ENCODE measurements around the gene DSG1.
"Not testable (repeated sequence)": the region's sequence is repeated elsewhere in the genome, so short reads cannot be mapped to it uniquely, and the experiment has no call there.

DSG1 gene

GRCh38 chr18:31281437-31281836 is 36.5 kb upstream of the DSG1 start:
- no peak for ATAC-seq
- TF ChIP-seq TOX (CRISPR knock-in tag; IDR thresholded peaks at IDR 0.05; ENCODE audit: borderline replicate concordance): no peak
- TF ChIP-seq, protein P1, sequence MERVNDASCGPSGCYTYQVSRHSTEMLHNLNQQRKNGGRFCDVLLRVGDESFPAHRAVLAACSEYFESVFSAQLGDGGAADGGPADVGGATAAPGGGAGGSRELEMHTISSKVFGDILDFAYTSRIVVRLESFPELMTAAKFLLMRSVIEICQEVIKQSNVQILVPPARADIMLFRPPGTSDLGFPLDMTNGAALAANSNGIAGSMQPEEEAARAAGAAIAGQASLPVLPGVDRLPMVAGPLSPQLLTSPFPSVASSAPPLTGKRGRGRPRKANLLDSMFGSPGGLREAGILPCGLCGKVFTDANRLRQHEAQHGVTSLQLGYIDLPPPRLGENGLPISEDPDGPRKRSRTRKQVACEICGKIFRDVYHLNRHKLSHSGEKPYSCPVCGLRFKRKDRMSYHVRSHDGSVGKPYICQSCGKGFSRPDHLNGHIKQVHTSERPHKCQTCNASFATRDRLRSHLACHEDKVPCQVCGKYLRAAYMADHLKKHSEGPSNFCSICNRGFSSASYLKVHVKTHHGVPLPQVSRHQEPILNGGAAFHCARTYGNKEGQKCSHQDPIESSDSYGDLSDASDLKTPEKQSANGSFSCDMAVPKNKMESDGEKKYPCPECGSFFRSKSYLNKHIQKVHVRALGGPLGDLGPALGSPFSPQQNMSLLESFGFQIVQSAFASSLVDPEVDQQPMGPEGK (CRISPR knock-in tag; IDR thresholded peaks at IDR 0.05; ENCODE audit: borderline replicate concordance): no peak

DNA sequence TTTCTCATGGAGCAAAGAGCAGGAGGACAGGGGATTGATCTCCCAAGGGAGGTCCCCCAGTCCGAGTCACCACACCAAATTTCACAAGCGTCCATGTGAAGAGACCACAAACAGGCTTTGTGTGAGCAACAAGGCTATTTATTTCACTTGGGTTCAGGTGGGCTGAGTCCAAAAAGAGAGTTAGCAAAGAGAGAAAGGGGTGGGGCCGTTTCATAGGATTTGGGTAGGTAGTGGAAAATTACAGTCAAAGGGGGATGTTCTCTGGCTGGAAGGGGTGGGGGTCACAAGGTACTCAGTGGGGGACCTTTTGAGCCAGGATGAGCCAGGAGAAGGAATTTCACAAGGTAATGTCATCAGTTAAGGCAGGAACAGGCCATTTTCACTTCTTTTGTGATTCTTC is 28.5 kb upstream of the DSG1 start:
- not testable (repeated sequence) for ATAC-seq

DNA sequence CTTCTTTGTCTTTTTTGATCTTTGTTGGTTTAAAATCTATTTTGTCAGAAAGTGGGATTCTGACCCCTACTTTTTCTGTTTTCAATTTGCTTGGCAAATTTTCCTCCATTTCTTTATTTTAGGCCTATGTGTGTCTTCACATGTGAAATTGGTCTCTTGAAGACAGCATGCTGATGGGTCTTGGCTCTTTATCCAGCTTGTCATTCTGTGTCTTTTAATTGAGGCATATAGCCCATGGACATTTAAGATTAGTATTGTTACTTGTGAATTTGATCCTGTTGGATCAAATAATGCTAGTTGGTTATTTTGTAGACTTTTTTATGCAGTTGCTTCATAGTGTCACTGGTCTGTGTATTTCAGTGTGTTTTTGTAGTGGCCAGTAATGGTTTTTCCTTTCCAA is 26.3 kb upstream of the DSG1 start:
- no peak for ATAC-seq
- TF ChIP-seq CSDC2 (CRISPR knock-in tag; IDR thresholded peaks at IDR 0.05) (no peak), ARNTL (CRISPR knock-in tag; IDR thresholded peaks at IDR 0.05; ENCODE audit: borderline replicate concordance, low read depth) (no peak), ZNF70 (CRISPR knock-in tag; IDR thresholded peaks at IDR 0.05) (no peak), GLIS3 (CRISPR knock-in tag; IDR thresholded peaks at IDR 0.05) (no peak), TCF4 (CRISPR knock-in tag; IDR thresholded peaks at IDR 0.05; ENCODE audit: borderline replicate concordance) (no peak), ZFP30 (CRISPR knock-in tag; IDR thresholded peaks at IDR 0.05) (no peak)
- TF ChIP-seq, protein P1 (CRISPR knock-in tag; IDR thresholded peaks at IDR 0.05; ENCODE audit: borderline replicate concordance): no peak

DNA sequence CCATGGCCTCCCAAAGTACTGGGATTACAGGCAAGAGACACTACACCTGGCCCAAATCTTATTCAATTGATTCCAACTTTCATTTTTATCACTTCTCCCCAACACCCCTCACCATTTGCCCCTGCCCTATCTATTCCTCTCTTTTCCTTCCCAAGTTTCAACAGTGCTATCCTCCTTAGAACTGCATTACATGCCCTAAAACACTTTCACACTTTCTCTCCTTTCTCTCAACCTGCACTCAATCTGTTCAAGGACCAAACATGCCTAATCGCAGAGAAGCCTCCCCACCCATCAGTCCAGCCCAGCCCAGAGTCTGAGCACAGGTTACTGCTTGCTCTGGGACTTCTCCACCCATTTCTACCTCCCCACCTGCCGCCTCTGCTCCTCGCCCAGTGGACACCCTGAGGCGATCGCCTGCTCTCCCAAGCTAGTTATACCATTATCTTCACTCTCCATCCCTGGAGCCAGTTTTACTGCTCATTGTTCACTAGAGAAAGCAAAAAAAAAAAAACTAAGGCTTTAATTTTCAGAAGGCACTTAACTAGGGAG is 23.7 kb upstream of the DSG1 start:
- no peak for ATAC-seq
- TF ChIP-seq SNAI2 (CRISPR knock-in tag; IDR thresholded peaks at IDR 0.05) (no peak), ZFP3 (CRISPR knock-in tag; IDR thresholded peaks at IDR 0.05) (no peak), CSDC2 (CRISPR knock-in tag; IDR thresholded peaks at IDR 0.05) (no peak), BACH2 (CRISPR knock-in tag; IDR thresholded peaks at IDR 0.05; ENCODE audit: borderline replicate concordance) (no peak), TCF4 (CRISPR knock-in tag; IDR thresholded peaks at IDR 0.05; ENCODE audit: borderline replicate concordance) (no peak), OSR1 (CRISPR knock-in tag; IDR thresholded peaks at IDR 0.05) (no peak), GLIS3 (CRISPR knock-in tag; IDR thresholded peaks at IDR 0.05) (no peak), TOX (CRISPR knock-in tag; IDR thresholded peaks at IDR 0.05; ENCODE audit: borderline replicate concordance) (no peak), CREB5 (CRISPR knock-in tag; IDR thresholded peaks at IDR 0.05; ENCODE audit: low read depth) (no peak), ZFP30 (CRISPR knock-in tag; IDR thresholded peaks at IDR 0.05) (no peak), POU6F1 (CRISPR knock-in tag; IDR thresholded peaks at IDR 0.05; ENCODE audit: borderline replicate concordance, low read depth) (no peak), RARB (CRISPR knock-in tag; IDR thresholded peaks at IDR 0.05) (no peak), ZNF565 (CRISPR knock-in tag; conservative IDR thresholded peaks at IDR 0.05; ENCODE audit: low read depth) (no peak), ZNF8 (CRISPR knock-in tag; IDR thresholded peaks at IDR 0.05) (no peak), PPARA (CRISPR knock-in tag; IDR thresholded peaks at IDR 0.05; ENCODE audit: borderline replicate concordance) (no peak)
- TF ChIP-seq, protein P2, sequence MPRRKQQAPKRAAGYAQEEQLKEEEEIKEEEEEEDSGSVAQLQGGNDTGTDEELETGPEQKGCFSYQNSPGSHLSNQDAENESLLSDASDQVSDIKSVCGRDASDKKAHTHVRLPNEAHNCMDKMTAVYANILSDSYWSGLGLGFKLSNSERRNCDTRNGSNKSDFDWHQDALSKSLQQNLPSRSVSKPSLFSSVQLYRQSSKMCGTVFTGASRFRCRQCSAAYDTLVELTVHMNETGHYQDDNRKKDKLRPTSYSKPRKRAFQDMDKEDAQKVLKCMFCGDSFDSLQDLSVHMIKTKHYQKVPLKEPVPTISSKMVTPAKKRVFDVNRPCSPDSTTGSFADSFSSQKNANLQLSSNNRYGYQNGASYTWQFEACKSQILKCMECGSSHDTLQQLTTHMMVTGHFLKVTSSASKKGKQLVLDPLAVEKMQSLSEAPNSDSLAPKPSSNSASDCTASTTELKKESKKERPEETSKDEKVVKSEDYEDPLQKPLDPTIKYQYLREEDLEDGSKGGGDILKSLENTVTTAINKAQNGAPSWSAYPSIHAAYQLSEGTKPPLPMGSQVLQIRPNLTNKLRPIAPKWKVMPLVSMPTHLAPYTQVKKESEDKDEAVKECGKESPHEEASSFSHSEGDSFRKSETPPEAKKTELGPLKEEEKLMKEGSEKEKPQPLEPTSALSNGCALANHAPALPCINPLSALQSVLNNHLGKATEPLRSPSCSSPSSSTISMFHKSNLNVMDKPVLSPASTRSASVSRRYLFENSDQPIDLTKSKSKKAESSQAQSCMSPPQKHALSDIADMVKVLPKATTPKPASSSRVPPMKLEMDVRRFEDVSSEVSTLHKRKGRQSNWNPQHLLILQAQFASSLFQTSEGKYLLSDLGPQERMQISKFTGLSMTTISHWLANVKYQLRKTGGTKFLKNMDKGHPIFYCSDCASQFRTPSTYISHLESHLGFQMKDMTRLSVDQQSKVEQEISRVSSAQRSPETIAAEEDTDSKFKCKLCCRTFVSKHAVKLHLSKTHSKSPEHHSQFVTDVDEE (CRISPR knock-in tag; IDR thresholded peaks at IDR 0.05): no peak
- TF ChIP-seq, protein P3, sequence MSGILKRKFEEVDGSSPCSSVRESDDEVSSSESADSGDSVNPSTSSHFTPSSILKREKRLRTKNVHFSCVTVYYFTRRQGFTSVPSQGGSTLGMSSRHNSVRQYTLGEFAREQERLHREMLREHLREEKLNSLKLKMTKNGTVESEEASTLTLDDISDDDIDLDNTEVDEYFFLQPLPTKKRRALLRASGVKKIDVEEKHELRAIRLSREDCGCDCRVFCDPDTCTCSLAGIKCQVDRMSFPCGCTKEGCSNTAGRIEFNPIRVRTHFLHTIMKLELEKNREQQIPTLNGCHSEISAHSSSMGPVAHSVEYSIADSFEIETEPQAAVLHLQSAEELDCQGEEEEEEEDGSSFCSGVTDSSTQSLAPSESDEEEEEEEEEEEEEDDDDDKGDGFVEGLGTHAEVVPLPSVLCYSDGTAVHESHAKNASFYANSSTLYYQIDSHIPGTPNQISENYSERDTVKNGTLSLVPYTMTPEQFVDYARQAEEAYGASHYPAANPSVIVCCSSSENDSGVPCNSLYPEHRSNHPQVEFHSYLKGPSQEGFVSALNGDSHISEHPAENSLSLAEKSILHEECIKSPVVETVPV (CRISPR knock-in tag; IDR thresholded peaks at IDR 0.05): no peak
- TF ChIP-seq, protein P1 (CRISPR knock-in tag; IDR thresholded peaks at IDR 0.05; ENCODE audit: borderline replicate concordance): no peak

Data from SK-N-SH treated with all-trans-retinoic acid at 6 μM for 48 hours (cell line).